Left lung (tissue), 10 donors: Measurements from ENCODE around the gene XRN2. TPM values are rescaled to one million over a fixed set of nuclear protein-coding genes. Genes with fewer than 3 reads are reported as not detected.

ENCODE experiments used
- ATAC-seq: fragments of 200-7000 bp; cut with Tn5 transposase; one replicate; pipeline ENCODE4 v1.9.1; 2020; ENCODE audit warnings: moderate library complexity
- DNase-seq, 4 donors: peaks; one replicate each; pipeline ENCODE4 v3.0.0-alpha.2; 2013 to 2020
- H3K27ac ChIP-seq, 2 donors: fragments of 200-600 bp; sonication (generic) in 1 of 2; one replicate each; pipeline versions ENCODE4 v1.5.0 to v1.8.0; 2020 to 2021
- H3K27me3 ChIP-seq, 2 donors: fragments of 200-600 bp; sonication (generic) in 1 of 2; one replicate each; pipeline versions ENCODE4 v1.5.0 to v1.8.0; 2020 to 2021
- H3K36me3 ChIP-seq, 2 donors: fragments of 200-600 bp; sonication (generic) in 1 of 2; one replicate each; pipeline versions ENCODE4 v1.5.0 to v1.8.0; 2020 to 2021
- H3K4me1 ChIP-seq, 2 donors: fragments of 200-600 bp; one replicate each; pipeline ENCODE4 v1.8.0; 2021
- H3K4me3 ChIP-seq, 2 donors: fragments of 200-600 bp; sonication (generic) in 1 of 2; one replicate each; pipeline versions ENCODE4 v1.5.0 to v1.8.0; 2020 to 2021; ENCODE audit warnings: mild to moderate bottlenecking in 1 of 2
- H3K9me3 ChIP-seq, 2 donors: fragments of 200-600 bp; sonication (generic) in 1 of 2; one replicate each; pipeline versions ENCODE4 v1.5.0 to v1.8.0; 2020 to 2021
- CTCF ChIP-seq, 2 donors: fragments of 200-600 bp; sonication (generic) in 1 of 2; IDR thresholded peaks; one replicate each; pipeline versions ENCODE4 v1.5.0 to v1.8.0; 2021; ENCODE audit warnings: antibody characterized with exemption in 2 of 2
- intact Hi-C, 2 donors: fragments of 100-400 bp; cut with DNase I; formaldehyde crosslinking; loops; one replicate each; pipeline versions ENCODE4 v1.11.2 to v1.14.2; 2022
- polyA plus RNA-seq, 6 donors: library from polyadenylated mRNA; unstranded; fragments of 120-200 nt; gene quantifications; one replicate each; pipeline ENCODE4 v1.2.1, GENCODE V29; 2013; ENCODE audit not compliant: insufficient read length in 6 of 6
- total RNA-seq, 2 donors: library from RNA; stranded (reverse); fragmentation: NEBNext Ultra II Directional; extraction: Animal tissue kit (Norgen Biotek cat#: 25700); gene quantifications; one replicate each; pipeline ENCODE4 v1.2.1, GENCODE V29; 2021
- donor health status: DM: no; HTN: yes; CAD: no.
- donor health status: DM: no; HTN: no; CAD: no.

XRN2 gene
- total and polyA plus RNA-seq, 8 donors, result 45.9 to 90.2 (median 77.8) TPM

- H3K4me1 ChIP-seq, result peaks cover 0 to 13% of the 10 kb centered on the region in 2 donors
- H3K36me3 ChIP-seq, result peaks cover 0 to 99% of the 10 kb centered on the region in 2 donors
- ATAC-seq (no peak), DNase-seq (no peak)
- no peaks in the 10 kb centered on the region for H3K27me3 ChIP-seq
- H3K27ac ChIP-seq, result no peak overlapping the region
- no peaks in the 10 kb centered on the region for H3K9me3 ChIP-seq
- H3K4me3 ChIP-seq, result no peak overlapping the region
- TF ChIP-seq CTCF (IDR thresholded peaks at IDR 0.05), result no peak
- intact Hi-C loops, result no loop called here
These were observed 33.5 kb downstream of the XRN2 start for GRCh38 chr20:21336455-21337151.

- no peak overlapping the region for H3K27ac ChIP-seq
- H3K4me3 ChIP-seq, result no peak overlapping the region
- no peak for TF ChIP-seq CTCF (IDR thresholded peaks at IDR 0.05)
- ATAC-seq (no peak), DNase-seq (no peak)
- no peaks in the 10 kb centered on the region for H3K27me3 ChIP-seq
- peaks cover 0 to 13% of the 10 kb centered on the region in 2 donors for H3K4me1 ChIP-seq
- intact Hi-C loops, result no loop called here
- H3K9me3 ChIP-seq, result no peaks in the 10 kb centered on the region
- H3K36me3 ChIP-seq, result peaks cover 0 to 94% of the 10 kb centered on the region in 2 donors
These were observed 35.2 kb downstream of the XRN2 start for GRCh38 chr20:21338291-21338690.

- H3K36me3 ChIP-seq, result peaks cover 0 to 93% of the 10 kb centered on the region in 2 donors
- H3K9me3 ChIP-seq, result no peaks in the 10 kb centered on the region
- H3K4me1 ChIP-seq, result peaks cover 0 to 13% of the 10 kb centered on the region in 2 donors
- no peaks in the 10 kb centered on the region for H3K27me3 ChIP-seq
- H3K4me3 ChIP-seq, result no peak overlapping the region
- intact Hi-C loops, result no loop called here
- DNase-seq (no peak), ATAC-seq (no peak)
- H3K27ac ChIP-seq, result no peak overlapping the region
- no peak for TF ChIP-seq CTCF (IDR thresholded peaks at IDR 0.05)
These were observed 36.4 kb downstream of the XRN2 start for GRCh38 chr20:21339499-21339898.

GRCh38 chr20:21340991-21341697 lies 38.0 kb downstream of the XRN2 start:
- no peaks in the 10 kb centered on the region for H3K9me3 ChIP-seq
- H3K4me1 ChIP-seq, result peaks cover 0 to 13% of the 10 kb centered on the region in 2 donors
- TF ChIP-seq CTCF (IDR thresholded peaks at IDR 0.05), result no peak
- H3K4me3 ChIP-seq, result no peak overlapping the region
- ATAC-seq (no peak), DNase-seq (no peak)
- peaks cover 0 to 87% of the 10 kb centered on the region in 2 donors for H3K36me3 ChIP-seq
- no peaks in the 10 kb centered on the region for H3K27me3 ChIP-seq
- no peak overlapping the region for H3K27ac ChIP-seq
- intact Hi-C loops, result no loop called here

- Histone ChIP-seq H3K4me1 (peaks cover 0 to 13% of the 10 kb centered on the region in 2 donors), H3K27me3 (no peaks in the 10 kb centered on the region), H3K4me3 (no peak overlapping the region), H3K27ac (no peak overlapping the region), H3K36me3 (peaks cover 0 to 87% of the 10 kb centered on the region in 2 donors), H3K9me3 (no peaks in the 10 kb centered on the region)
- intact Hi-C loops, result no loop called here
- no peak for DNase-seq
- TF ChIP-seq CTCF (IDR thresholded peaks at IDR 0.05), result no peak
- ATAC-seq, result no peak
These were observed 39.7 kb downstream of the XRN2 start for GRCh38 chr20:21342656-21343345.
